Keratinocyte (primary cell): ENCODE data around the gene MTMR2. TPM values are rescaled to one million over a fixed set of nuclear protein-coding genes. Genes with fewer than 3 reads are reported as not detected.
A peak's percentile ranks its signal among the peaks of the same experiment; 100 is the strongest.

Experiments used
- DNase-seq: peaks from one replicate; pipeline ENCODE4 v3.0.0-alpha.2; 2011; ENCODE audit warnings: low read depth, missing footprints, low spot score
- FAIRE-seq: peaks from 2 replicates; lab custom pipeline; 2011; peaks lifted over from hg19 to GRCh38; lab: Jason Lieb, UNC
- H2AFZ ChIP-seq: 2 replicates; pipeline ENCODE4 v1.6.0; 2012; ENCODE audit warnings: low read length, control low read depth, inconsistent platforms; ENCODE audit not compliant: control insufficient read depth
- H3K27ac ChIP-seq: 2 replicates; pipeline ENCODE4 v1.5.1; 2011; ENCODE audit warnings: low read length; ENCODE audit not compliant: control insufficient read depth, insufficient read depth
- H3K27me3 ChIP-seq: 3 replicates; pipeline ENCODE4 v1.6.0; 2011; ENCODE audit warnings: low read length; ENCODE audit not compliant: control insufficient read depth, insufficient read depth; ENCODE audit errors: extremely low read depth
- H3K36me3 ChIP-seq, 2 experiments: 2 replicates in 1 of 2; 3 replicates in 1 of 2; pipeline ENCODE4 v1.5.1; 2011; ENCODE audit warnings: low read length in 2 of 2, mild to moderate bottlenecking in 1 of 2; ENCODE audit not compliant: control insufficient read depth in 2 of 2, insufficient read depth in 2 of 2; ENCODE audit errors: extremely low read depth in 1 of 2
- H3K4me1 ChIP-seq: 3 replicates; pipeline ENCODE4 v1.5.1; 2011; ENCODE audit warnings: low read length; ENCODE audit not compliant: control insufficient read depth, insufficient read depth; ENCODE audit errors: extremely low read depth
- H3K4me2 ChIP-seq: 3 replicates; pipeline ENCODE4 v1.6.0; 2011; ENCODE audit warnings: low read depth, low read length; ENCODE audit not compliant: control insufficient read depth, insufficient read depth; ENCODE audit errors: extremely low read depth
- H3K4me3 ChIP-seq, 3 experiments: fragments of 200-600 bp in 1 of 3; sonication (generic) in 1 of 3; 2 replicates in 2 of 3; 3 replicates in 1 of 3; pipeline ENCODE4 v1.5.1; 2011 to 2016; ENCODE audit warnings: low read length in 3 of 3, mild to moderate bottlenecking in 3 of 3, control low read depth in 2 of 3, inconsistent platforms in 1 of 3, low read depth in 1 of 3, mixed read lengths in 1 of 3, mixed run types in 1 of 3, moderate library complexity in 1 of 3; ENCODE audit not compliant: control insufficient read depth in 2 of 3, insufficient read depth in 2 of 3; ENCODE audit errors: extremely low read depth in 1 of 3
- H3K79me2 ChIP-seq: 2 replicates; pipeline ENCODE4 v1.6.0; 2012; ENCODE audit warnings: low read length; ENCODE audit not compliant: control insufficient read depth, insufficient read depth
- H3K9ac ChIP-seq: 3 replicates; pipeline ENCODE4 v1.6.0; 2011; ENCODE audit warnings: low read length; ENCODE audit not compliant: control insufficient read depth, insufficient read depth; ENCODE audit errors: extremely low read depth
- H3K9me1 ChIP-seq: 3 replicates; pipeline ENCODE4 v1.6.0; 2011; ENCODE audit warnings: low read length; ENCODE audit not compliant: control insufficient read depth, insufficient read depth; ENCODE audit errors: extremely low read depth
- H3K9me3 ChIP-seq: 2 replicates; pipeline ENCODE4 v1.5.1; 2012; ENCODE audit warnings: low read depth, low read length; ENCODE audit not compliant: control insufficient read depth
- H4K20me1 ChIP-seq: 3 replicates; pipeline ENCODE4 v1.6.0; 2011; ENCODE audit warnings: low read length; ENCODE audit not compliant: control insufficient read depth, insufficient read depth; ENCODE audit errors: extremely low read depth
- EZH2 ChIP-seq: IDR thresholded peaks from one replicate; pipeline ENCODE4 v1.6.1; 2012; ENCODE audit warnings: inconsistent platforms, mild to moderate bottlenecking, low read length, moderate library complexity
- dilution Hi-C: fragments of 300-500 bp; cut with MboI; formaldehyde crosslinking; loops from one replicate; pipeline ENCODE4 v1.7.0; 2020; ENCODE audit warnings: low sequenced_read_pairs; ENCODE audit not compliant: extremely low pct_ligation_motif_present
- polyA plus RNA-seq, 5 experiments: library from polyadenylated mRNA; depleted of rRNA in 3 of 5; stranded (reverse) in 3 of 5; stranded (forward) in 1 of 5; unstranded in 1 of 5; fragments of >200 nt; gene quantifications; 1 replicate in 1 of 5; 2 replicates in 3 of 5; 3 replicates in 1 of 5; pipeline versions ENCODE4 v1.2.1 to v1.2.3, GENCODE V29; 2011 to 2012; ENCODE audit warnings: missing spikeins in 2 of 5, low read depth in 1 of 5, low replicate concordance in 1 of 5
- TF ChIP-seq, protein P1 (sequence below), 3 experiments: IDR thresholded peaks in 1 of 3; conservative IDR thresholded peaks in 1 of 3; optimal IDR thresholded peaks in 1 of 3; 2 replicates in 2 of 3; 3 replicates in 1 of 3; pipeline versions ENCODE3 to v1.5.1; 2011; ENCODE audit warnings: low read length in 3 of 3, mild to moderate bottlenecking in 3 of 3, moderate library complexity in 2 of 3, control low read depth in 1 of 3, inconsistent platforms in 1 of 3; ENCODE audit not compliant: insufficient read depth in 2 of 3; ENCODE audit errors: extremely low read depth in 1 of 3

The MTMR2 gene
- polyA plus RNA-seq, 1 donor (not counting 4 experiments of a cell fraction or from before 2014, with no cell fraction given): 27.0 TPM

DNA sequence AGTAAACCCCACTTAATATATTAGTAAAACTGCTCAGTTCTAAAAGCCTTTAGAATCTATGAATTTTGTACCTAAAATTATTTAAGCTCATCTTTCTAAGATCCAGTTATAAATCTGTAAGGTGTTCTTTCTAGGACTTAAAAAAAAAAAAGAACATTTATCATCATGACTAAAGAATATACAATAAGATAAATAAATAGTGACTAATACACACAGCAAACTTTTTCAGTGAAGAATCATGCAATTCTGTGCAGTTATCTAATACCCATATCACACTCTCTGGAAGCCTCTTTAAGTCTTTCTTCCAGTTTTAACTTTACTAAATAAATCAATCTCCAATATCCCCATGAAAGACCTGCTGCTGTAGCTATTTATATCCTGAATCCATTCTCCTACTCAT, 73.8 kb downstream of the MTMR2 start:
- H3K4me1 ChIP-seq: no peaks in the 10 kb centered on the region
- H3K4me2 ChIP-seq: no peak overlapping the region
- no peak overlapping the region for H3K4me3 ChIP-seq
- no peaks in the 10 kb centered on the region for H3K9me3 ChIP-seq
- DNase-seq: no peak
- no peak overlapping the region for H3K9ac ChIP-seq
- no peak for FAIRE-seq
- no peak overlapping the region for H3K27ac ChIP-seq
- dilution Hi-C loops: no loop called here
- peaks cover 2 to 5% of the 10 kb centered on the region in 2 experiments for H3K36me3 ChIP-seq
- no peaks in the 10 kb centered on the region for H4K20me1 ChIP-seq
- no peaks in the 10 kb centered on the region for H3K79me2 ChIP-seq
- TF ChIP-seq, protein P1, sequence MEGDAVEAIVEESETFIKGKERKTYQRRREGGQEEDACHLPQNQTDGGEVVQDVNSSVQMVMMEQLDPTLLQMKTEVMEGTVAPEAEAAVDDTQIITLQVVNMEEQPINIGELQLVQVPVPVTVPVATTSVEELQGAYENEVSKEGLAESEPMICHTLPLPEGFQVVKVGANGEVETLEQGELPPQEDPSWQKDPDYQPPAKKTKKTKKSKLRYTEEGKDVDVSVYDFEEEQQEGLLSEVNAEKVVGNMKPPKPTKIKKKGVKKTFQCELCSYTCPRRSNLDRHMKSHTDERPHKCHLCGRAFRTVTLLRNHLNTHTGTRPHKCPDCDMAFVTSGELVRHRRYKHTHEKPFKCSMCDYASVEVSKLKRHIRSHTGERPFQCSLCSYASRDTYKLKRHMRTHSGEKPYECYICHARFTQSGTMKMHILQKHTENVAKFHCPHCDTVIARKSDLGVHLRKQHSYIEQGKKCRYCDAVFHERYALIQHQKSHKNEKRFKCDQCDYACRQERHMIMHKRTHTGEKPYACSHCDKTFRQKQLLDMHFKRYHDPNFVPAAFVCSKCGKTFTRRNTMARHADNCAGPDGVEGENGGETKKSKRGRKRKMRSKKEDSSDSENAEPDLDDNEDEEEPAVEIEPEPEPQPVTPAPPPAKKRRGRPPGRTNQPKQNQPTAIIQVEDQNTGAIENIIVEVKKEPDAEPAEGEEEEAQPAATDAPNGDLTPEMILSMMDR (optimal IDR thresholded peaks at IDR 0.05 in 1 of 3, IDR thresholded peaks at IDR 0.05 in 1 of 3, conservative IDR thresholded peaks at IDR 0.05 in 1 of 3; ENCODE audit: extremely low read depth in 1 of 3, insufficient read depth in 2 of 3, low read length in 3 of 3): no peak
- H3K27me3 ChIP-seq: no peaks in the 10 kb centered on the region
- no peaks in the 10 kb centered on the region for H3K9me1 ChIP-seq
- no peak overlapping the region for H2AFZ ChIP-seq

DNA sequence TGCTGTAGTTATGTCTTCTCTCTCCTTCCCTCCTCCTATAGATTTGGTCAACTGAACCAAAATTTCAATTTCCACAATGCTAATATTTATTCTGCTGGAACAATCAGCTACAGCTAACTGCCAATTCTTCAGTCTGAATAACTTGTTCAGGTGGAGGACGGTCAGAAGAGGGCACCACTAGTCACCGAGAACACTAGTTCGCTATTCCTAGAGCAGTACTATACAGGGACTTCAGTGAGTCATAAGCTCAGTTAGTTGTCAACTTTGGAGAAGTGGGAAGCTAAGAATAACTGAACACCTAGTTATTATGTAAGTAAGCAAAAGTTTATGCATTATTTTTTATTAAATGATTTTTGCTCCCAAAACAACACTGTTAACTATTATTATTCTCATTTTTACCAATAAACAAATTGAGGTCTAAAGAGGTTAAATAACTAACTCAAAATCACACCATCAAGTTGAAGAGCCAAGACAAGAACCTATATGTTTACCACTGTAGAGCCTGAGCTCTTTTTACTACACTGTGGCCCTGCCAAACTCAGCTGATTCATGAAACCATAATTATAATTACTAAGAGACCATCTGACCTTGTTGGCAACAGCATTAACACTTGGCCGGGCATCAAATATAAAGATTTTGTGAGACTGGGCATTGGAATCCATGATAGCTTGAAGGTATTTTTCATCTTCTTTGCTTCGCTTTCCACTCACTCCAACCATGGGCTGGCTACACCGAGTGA, 74.7 kb downstream of the MTMR2 start:
- H3K4me3 ChIP-seq: no peak overlapping the region
- H3K4me1 ChIP-seq: no peaks in the 10 kb centered on the region
- H3K79me2 ChIP-seq: no peaks in the 10 kb centered on the region
- dilution Hi-C loops: no loop called here
- no peak overlapping the region for H3K27ac ChIP-seq
- H3K36me3 ChIP-seq: peaks cover 4 to 12% of the 10 kb centered on the region in 2 experiments
- H4K20me1 ChIP-seq: no peaks in the 10 kb centered on the region
- no peak overlapping the region for H2AFZ ChIP-seq
- H3K9me1 ChIP-seq: no peaks in the 10 kb centered on the region
- no peak overlapping the region for H3K9ac ChIP-seq
- no peaks in the 10 kb centered on the region for H3K9me3 ChIP-seq
- H3K4me2 ChIP-seq: no peak overlapping the region
- TF ChIP-seq EZH2: no peak
- TF ChIP-seq, protein P1 (optimal IDR thresholded peaks at IDR 0.05 in 1 of 3, IDR thresholded peaks at IDR 0.05 in 1 of 3, conservative IDR thresholded peaks at IDR 0.05 in 1 of 3; ENCODE audit: extremely low read depth in 1 of 3, insufficient read depth in 2 of 3, low read length in 3 of 3): peak; percentile 28 to 73 (median 60)
- FAIRE-seq: peak; percentile 69
- no peaks in the 10 kb centered on the region for H3K27me3 ChIP-seq
- DNase-seq: no peak
